Stimulated activated CD8-positive, alpha-beta memory T cell treated with anti-CD3 and anti-CD28 coated beads, Interleukin-15, amount 100 ng/mL, for 48 hours (primary cell): Measurements from ENCODE around the gene PPIL1.
A peak's percentile ranks its signal among the peaks of the same experiment; 100 is the strongest.

Experiments used
- DNase-seq, 2 donors: peaks; one replicate each; pipeline ENCODE4 v3.0.0-alpha.2; 2020; ENCODE audit warnings: low read depth in 2 of 2

The PPIL1 gene

DNA sequence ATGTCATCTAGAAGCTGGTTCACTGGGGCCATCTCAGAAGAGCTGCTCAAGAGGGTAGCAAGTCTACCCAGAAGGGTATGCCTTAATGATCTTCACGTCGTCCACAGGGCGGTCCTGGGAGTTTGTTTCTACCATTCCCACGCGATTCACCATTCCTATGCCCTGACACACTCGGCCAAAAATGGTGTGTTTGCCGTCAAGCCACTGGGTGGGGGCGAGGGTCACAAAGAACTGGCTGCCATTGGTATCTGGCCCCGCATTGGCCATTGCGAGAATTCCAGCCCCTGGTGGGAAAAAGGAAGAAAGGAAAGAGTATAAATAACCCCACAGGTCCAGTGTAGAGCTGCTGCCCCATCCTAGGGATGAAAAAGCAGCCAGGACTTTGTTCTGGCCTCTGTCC lies 18.9 kb downstream of the PPIL1 start:
- DNase-seq, result no peak

DNA sequence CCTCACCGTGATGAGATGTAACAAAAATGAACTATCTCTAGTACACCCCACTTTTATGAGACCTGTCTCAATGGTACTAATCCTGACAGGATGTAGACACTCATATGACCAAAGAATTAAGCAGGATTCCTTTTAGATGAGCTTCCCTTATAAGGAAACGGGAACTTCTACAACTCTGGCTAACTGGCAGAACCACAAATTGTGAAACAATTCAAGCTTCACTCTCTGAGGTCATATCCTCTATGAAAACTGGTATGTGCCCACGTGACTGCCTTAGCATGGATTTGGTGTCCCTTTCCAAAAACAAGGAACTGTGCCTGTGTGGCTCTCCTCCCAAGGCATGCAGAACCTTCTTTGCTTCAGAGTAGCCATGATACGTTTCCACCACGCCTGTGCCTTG lies 21.3 kb downstream of the PPIL1 start:
- no peak for DNase-seq

DNA sequence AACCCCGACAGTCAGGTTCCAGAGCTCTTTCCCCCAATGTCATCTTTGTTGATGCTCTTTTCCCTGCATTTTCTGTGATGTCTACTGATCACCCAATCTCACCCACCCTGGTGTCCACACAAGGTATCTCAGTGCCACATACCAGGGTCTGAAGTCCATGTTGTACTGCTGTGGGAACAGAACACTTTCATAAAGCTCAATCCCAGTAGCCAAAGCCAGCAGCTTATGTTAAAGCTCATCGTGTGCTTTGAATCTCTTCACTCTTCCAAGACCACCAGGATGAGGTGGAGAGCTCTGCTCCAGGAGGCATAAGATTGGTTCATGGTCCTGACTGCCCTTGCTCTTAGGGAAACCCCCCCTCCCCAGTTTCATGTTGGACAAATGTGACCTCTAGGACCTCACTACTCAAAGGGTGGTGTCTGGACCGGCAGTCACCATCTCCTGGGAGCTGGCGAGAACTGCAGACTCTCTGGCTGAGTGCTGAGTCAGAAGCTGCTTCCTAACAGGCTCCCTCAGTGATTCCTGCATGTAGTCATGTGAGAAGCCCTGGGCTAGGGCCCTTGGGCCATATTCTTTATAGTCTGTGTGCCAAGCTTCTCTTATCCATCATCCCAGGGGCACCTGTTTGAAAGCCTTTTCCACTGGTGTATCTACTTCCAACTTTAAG lies 22.0 kb downstream of the PPIL1 start:
- no peak for DNase-seq

DNA sequence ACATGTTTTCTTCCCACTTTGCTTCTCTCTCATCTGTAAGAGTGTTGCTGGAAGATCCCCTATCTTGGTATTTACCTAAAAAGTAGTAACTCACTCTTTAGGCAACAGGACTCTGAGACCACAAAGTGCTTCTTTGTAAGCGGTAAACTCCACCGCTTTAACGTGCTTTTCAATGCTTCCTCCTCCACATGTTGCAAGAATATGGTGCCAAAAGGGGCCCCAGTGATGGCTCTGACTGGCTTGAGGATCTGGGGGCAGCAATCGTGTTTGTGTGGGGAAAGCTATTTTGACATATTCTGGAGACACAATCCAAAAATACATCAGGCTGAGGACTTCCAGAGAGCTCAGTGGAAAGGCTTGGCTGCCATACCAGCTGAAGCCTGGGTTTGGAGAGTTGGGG lies 23.0 kb downstream of the PPIL1 start:
- DNase-seq, result no peak

DNA sequence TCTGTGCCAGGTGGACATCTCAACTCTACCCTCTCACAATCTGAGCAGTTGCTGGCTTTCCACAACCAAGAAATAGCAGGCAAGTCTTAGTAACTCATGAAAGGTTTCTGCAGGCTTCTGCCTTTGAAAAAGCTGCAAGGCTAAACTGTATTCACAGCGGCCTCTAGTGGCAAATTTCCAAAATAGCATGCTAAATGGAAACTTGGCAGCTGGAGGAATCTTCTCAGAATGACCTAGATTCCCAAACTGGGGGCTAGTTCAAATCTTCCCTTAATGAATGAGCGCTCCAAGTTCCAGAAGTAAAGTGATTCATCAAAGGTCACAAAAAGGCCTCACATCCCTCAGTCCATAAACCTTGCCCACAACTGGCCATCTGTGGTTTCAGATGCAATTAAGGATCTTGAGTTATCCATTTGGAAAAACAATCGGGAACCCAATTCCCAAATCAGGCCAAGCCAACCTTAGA lies 23.4 kb downstream of the PPIL1 start:
- DNase-seq, result no peak

DNA sequence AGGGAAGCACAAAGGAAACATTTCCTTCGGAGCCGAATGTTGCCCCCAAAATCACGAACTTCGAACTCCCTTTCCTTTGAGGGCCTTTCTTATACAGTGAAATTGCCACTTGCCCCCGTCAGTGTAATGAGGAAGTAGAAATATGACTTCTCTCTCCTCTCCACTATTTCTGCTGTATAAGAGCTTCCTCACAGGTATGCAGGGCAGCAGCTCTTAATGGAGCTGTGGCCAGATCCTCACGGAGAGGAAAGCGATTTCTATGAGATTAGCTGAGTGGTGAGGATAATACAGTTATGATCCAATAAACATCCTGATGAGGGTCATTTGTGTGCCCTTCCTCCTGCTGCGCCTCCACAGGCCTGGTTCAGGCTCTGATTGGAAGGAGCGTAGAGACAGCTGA lies 24.6 kb downstream of the PPIL1 start:
- no peak for DNase-seq

DNA sequence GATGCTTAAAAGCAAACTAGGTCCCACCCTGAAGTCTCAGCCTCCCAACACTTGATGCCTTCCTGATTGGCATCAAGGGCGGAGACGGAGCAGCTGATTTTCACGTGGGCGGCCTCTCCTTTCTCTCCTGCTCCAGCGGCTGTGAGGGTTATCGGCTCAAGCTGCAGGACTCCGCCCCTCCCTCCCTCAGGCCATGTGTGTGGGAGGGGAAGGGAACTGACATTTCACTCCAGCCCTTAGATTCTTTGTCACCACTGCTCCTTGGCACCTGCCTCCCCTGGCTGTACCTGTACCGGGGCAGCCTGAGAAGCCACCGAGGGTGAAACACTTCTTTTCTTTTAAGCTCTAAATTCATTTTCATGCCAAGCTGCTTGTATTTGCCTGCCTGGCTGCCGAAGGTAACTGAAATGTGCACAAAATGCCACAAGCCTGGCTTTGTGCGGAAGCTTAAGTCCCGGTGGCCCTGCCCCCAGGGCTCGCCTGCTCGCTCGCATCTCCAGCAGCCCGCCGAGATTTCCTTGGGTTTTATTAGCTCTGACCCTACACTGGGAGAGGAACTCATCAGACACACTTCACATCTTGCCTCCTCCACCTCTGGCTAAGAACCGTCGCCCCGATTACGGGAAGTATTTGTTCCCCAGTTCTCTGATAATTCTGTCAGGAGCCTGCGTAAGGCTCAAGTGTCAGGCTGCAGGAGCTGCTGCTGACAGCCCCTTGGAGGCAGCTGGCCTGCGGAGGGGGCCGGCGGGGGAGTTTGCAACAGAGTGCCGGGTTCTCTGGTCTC lies 25.8 kb downstream of the PPIL1 start:
- no peak for DNase-seq

DNA sequence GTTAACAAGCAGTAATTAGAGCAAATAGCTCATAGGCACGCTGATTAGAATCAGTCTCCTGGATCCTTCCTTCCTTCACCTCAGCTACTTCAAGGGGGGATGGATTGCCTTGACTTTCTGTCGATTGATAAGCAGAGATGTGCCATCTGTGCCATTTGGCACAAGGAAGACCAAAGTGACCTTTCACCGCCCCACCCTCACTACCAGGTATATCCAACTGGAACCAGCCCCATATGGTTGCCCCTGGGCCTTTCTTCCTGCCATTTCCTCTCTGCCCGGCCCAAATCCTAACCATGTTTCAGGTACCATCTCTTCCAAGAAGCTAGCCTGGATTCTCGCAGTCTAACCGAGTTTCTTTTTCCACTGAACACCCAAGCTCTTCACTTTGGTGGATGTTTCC lies 26.6 kb downstream of the PPIL1 start:
- DNase-seq, result no peak

DNA sequence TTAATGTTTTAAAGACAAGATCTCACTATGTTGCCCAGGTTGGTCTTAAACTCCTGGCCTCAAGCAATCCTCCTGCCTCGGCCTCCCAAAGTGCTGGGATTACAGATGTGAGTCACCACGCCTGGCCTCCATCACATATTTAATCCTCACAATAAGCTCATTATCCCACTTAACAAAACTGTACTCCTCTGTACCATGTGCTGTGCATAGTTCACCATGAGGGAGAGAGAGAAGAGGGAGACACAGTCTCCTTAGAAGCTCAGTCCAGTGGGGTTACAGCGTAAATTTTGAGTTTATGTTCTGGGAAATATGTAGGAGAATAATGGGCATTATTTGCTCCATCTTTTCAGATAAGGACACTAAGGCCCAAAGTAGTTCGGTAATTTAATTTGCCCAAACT lies 27.5 kb downstream of the PPIL1 start:
- no peak for DNase-seq

DNA sequence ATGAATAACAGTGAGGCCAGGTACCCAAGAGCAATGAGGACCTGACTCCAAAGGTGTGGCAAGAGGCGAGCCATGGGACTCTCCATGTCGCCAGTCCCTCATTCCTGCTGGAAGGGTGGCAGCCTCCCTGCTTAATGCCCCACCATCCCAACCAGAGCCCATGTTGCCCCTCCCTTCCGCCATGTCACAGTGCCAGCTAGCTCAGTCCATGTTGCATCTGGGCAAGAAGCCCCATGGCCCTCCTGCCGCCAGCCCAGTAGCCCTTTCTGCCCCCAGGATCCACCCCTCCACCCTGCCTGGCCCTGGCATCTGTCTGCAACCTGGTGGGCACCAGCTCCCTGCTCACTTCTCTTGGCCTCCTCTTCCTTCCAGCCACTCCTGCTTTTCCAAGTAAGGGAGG lies 29.4 kb downstream of the PPIL1 start:
- no peak for DNase-seq

DNA sequence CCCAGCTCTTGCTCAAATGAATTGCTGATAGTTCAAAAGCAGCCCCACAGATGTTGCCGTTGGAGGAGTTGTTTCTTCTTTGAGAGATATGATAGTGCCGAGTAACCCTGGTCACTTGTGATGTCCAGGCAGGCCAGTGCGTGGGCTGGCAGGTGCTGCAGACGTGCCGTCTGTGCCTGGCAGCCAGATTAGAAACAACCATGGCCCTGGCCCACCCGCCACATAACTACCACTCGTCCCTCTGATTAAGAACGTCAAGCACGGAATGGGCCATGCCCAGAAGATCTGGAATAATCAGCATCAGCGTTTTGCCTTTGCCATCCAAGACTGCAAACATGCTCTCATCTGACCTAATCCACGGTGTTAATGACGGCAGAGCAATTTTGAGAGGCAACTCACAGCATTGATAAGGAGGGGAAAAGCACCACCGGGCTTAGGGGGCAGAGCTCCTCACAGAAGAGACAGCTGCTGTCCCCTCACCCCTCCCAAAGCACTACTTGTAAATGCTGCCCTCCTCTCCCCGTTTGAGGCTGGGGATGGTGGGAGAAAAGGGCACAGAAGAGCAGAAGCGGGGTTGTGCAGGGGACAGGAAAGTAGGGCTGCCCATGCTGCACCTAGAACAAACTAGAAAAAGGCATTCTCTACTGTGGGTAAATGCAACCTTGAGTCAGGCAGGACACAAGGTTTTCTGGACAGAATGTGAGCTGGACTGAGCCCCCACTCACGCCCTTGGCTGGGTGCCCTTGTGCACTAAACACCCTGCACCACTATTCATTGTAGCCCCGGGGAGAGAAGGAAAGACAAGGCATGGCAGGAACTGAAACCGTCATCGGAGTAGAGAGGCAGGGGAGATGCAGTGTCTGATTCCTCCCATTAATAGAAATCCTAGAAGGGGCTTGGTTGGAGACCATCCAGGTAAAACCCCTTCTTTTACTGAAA lies 30.1 kb downstream of the PPIL1 start:
- DNase-seq, result no peak

DNA sequence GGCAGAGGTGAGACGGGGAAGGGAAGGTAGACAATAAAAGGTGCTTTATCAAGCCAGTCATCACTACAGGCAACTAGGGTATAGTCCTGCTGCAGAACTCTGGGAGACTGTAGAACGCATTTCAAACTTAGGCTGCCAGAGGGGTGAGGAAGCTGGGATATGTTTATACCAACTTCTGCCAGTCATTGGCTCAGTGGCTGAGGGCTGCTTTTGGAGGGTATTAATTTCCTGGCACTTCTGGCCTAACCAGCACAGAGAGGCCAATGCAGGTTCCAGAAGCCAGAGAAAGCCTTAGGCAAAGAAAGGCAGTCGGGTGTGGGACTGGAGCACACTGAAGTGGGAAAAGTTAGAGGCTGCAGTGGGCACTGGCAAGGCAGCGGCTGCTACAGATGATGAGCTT lies 31.4 kb downstream of the PPIL1 start:
- DNase-seq, result no peak

DNA sequence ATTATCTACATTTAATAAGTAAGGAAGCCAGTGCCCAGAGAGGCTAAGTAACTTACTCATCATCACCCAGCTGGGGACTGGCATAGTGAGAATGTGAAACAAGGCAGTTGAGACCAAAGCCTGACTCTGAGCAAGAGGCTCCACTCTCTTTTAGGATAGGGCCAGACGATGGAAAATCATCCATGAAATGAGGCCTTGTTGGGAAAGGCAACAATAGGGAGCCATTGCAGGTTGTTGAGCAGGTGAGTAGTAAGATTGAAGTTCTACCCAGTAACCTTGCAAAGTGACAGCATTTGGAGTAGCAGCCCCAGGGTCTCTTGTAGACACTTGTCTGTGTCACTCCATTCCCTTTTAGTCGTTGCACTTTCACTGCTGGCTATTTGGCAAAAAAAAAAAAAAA lies 32.8 kb downstream of the PPIL1 start:
- no peak for DNase-seq

DNA sequence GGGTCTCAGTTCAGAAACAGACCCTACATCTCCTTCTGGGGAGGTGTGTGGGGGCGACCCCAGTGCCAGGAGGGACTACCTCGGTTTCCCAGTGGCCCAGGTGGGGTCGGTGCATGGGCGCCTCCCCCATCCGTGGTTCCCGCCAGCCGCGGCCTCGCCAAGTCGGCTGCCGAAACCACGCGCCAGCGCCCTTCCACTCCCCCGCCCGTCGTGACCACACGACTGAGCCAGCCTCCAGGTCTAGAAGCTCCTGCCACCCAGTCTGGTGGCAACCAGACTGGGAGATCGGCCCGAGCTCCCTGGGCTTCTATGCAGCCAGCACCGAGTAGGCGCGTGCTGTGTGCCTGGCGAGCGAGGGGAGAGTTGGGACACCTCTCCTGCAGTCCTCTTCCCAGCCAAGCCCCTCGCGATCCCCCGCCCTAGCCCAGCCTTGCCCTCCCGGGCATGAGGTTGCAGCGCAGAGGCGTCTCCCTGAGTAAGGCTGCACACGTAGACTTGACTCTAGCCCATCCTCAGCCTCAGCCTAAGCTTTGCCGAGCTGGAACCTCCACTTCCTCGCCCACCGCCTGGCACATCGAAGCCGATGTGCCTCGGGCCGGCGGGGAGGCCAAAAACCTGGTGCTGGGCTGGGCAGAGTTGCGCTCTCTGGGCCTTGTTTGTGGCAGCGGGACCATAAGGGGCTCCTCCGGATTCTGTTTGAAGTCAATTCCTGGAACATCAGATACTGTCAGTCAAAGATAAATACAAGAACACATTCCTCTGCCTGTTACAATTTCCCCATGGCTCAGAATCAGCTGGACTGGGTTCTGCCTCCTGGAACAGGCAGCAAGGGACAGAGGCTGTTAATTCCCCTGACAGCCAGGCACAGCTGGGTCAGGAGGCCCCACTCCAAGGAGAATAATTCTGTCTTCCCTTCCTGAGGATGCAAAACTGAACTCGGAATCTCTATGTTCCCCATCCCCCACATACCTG lies 33.9 kb downstream of the PPIL1 start:
- DNase-seq, result peak in 1 of 2 donors; percentile 9

DNA sequence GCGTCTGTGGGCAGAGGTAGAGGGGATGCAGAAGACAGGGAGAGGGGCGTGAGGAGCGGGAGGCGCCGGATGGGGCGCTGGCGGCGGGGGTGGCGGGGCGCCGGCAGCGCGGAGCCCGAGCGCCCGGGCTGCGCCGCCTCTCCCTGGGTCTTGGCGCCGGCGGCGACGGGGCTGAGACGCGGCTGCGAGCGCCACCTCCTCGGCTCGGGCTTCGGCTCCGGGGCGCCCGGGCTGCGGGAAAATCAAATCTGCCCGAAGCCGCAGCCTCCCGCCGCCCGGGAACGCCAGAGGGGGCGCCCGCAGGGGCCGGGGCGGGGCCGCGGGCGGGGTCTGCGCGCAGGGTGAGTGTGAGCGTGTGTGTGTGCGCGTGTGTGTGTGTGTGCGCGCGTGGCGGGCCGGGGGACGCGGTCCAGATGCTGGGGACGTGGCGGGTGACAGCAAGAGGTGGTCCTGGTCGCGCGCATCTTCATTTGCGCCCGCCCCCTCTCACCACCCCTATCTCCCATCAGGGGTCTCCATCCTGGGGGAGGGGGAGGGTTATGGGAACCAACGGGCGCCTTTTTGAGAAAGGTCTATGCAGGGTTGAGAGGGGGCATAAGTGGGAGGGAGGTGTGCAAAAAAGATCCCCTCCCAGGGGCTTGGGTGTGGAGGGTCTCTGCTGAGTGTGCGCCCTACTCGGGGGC lies 34.7 kb downstream of the PPIL1 start:
- DNase-seq, result peak in 1 of 2 donors; percentile 8

DNA sequence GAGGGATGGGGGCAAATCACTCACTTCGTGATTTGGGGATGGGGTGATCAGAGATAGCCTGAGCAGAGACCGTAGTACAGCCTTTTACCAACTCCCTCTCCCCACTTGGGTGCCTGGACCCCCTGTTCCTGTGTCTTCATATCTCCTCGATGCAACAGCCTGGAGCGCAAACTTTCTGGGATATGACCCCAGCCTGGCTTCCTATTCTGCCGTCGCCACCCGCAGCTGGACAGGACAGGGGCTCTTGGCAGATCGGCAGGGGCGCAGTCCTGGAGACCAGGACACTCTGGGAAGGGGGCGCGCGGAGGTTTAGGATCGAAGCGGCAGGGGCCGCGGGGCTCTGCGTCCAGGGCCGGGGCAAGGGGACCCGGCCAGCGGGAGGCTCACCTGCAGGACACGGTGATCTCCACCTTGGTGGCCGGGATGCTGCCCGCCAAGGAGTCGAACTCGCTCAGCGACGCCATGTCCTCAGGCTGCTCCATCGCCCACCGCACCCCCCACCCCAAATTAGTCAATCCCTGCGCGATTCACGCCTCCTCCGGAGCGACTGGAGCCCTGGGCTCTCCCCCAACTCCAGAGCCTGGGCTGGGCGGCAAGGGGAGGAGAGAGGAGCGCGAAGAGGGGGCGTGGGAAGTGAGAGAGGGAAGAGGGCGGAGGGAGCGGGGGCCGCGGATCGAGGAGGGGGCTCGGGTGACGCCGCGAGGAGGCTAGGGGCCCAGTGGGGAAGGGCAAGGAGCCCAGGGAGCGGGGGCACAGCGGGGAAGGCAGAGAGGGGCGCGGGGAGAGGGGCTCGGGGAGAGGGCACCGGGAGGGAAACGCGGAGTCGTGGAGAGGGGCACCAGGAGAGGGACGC lies 35.5 kb downstream of the PPIL1 start, which contains the start of gene CPNE5:
CPNE5 (minus strand) TSS at position 549 of the 853 bp plus-strand sequence; CDS start at position 482, 67 bp downstream.
- DNase-seq, result no peak

DNA sequence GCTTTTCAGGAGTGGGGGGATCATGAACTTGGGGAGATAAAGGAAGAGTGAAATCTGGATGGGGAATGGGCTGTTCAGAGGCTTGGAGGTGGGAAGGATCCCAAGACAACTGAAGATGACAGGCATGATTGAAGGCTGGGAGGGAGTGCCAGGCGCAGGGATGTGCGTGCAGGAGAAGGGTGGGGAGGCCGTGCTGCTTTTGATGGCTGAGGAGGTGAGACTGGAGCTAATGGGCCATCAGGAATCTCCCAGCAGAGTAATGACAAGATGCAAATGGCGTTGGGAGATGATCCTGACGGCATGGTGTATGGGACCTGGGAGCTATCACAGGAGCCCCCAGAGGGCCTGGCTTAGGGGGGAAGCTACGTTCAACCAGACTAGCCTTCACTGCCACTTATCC lies 36.9 kb downstream of the PPIL1 start:
- DNase-seq, result no peak

DNA sequence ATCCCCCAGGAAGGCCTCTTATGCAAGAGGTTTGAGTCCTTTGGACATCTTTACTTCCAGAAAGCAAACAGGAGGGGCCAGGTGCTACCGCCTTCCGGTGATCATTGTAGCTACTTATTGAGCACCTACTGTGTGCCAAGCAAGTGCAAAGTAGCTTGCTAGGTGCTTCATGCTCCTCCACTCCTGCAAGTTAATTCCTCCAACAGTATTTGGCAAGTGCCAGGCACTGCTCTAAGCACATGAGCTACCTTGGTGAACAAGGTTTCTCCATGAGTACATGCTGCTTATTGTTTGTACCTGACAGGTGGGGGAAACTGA lies 37.6 kb downstream of the PPIL1 start:
- no peak for DNase-seq
